Prostate gland (tissue), 2 donors: ENCODE data around the gene DACT1.

Experiments used
- CTCF ChIP-seq, 4 experiments: fragments of 200-600 bp in 2 of 4; fragments of 450-650 bp in 2 of 4; sonication (generic) in 2 of 4; IDR thresholded peaks; 1 replicate in 3 of 4; 2 replicates in 1 of 4; pipeline ENCODE4 v1.5.1; 2016 to 2019; ENCODE audit warnings: antibody characterized with exemption in 4 of 4, mild to moderate bottlenecking in 2 of 4, moderate library complexity in 2 of 4
- POLR2A ChIP-seq: fragments of 450-650 bp; IDR thresholded peaks from one replicate; pipeline ENCODE4 v1.6.1; 2016; ENCODE audit warnings: antibody characterized with exemption, mild to moderate bottlenecking

- no peak for TF ChIP-seq CTCF (IDR thresholded peaks at IDR 0.05)
- TF ChIP-seq POLR2A: no peak
Observed at GRCh38 chr14:58697266-58697929, 59.6 kb downstream of the DACT1 start.
